B cell (primary cell): ENCODE data around the gene TECRL. TPM values are rescaled to one million over a fixed set of nuclear protein-coding genes. Genes with fewer than 3 reads are reported as not detected.

Source experiments
- ATAC-seq: fragments of 200-7000 bp; cut with Tn5 transposase; one replicate; pipeline ENCODE4 v1.10.0; 2021; ENCODE audit warnings: low read depth, mild to moderate bottlenecking, moderate number of reproducible peaks, moderate library complexity
- CTCF ChIA-PET: fragments of 350-600 bp; sonication (Branson Sonifier 250); formaldehyde crosslinking; loops from one replicate; lab custom pipeline; 2021; ENCODE audit warnings: antibody characterized with exemption, inconsistent platforms; lab: Charles Lee
- POLR2A ChIA-PET: fragments of 350-600 bp; sonication (Branson Sonifier 250); formaldehyde crosslinking; loops from one replicate; lab custom pipeline; 2021; ENCODE audit warnings: antibody characterized with exemption; lab: Charles Lee
- DNase-seq: peaks from one replicate; pipeline ENCODE4 v3.0.0; 2013
- H2AFZ ChIP-seq: 2 replicates; pipeline ENCODE4 v1.6.1; 2012; ENCODE audit warnings: mild to moderate bottlenecking, low read depth, low read length; ENCODE audit not compliant: insufficient read depth, poor library complexity, severe bottlenecking
- H3K27ac ChIP-seq, 2 donors: 1 replicate in 1 of 2; 2 replicates in 1 of 2; pipeline ENCODE4 v1.5.1; 2012 to 2013; ENCODE audit warnings: low read length in 2 of 2, mild to moderate bottlenecking in 2 of 2, moderate library complexity in 1 of 2
- H3K27me3 ChIP-seq, 4 experiments: fragments of 200-600 bp in 1 of 4; sonication (generic) in 1 of 4; replicated peaks in 1 of 4; 1 replicate in 2 of 4; 2 replicates in 2 of 4; pipeline versions ENCODE4 v1.6.1 to v1.7.0; 2013 to 2016; ENCODE audit warnings: low read length in 3 of 4, mild to moderate bottlenecking in 2 of 4, mixed read lengths in 1 of 4, moderate library complexity in 1 of 4; ENCODE audit not compliant: insufficient read depth in 4 of 4, control insufficient read depth in 3 of 4; ENCODE audit errors: control extremely low read depth in 1 of 4
- H3K36me3 ChIP-seq, 2 experiments: replicated peaks in 1 of 2; 1 replicate in 1 of 2; 2 replicates in 1 of 2; pipeline versions ENCODE4 v1.6.1 to v1.7.1; 2013; ENCODE audit warnings: low read length in 1 of 2; ENCODE audit not compliant: insufficient read depth in 2 of 2, control insufficient read depth in 1 of 2; ENCODE audit errors: control extremely low read depth in 1 of 2, extremely low read depth in 1 of 2
- H3K4me1 ChIP-seq, 2 donors: fragments of 200-600 bp in 1 of 2; sonication (generic) in 1 of 2; 1 replicate in 1 of 2; 2 replicates in 1 of 2; pipeline versions ENCODE4 v1.5.1 to v1.6.1; 2013 to 2017; ENCODE audit warnings: low read length in 2 of 2; ENCODE audit not compliant: control insufficient read depth in 2 of 2, insufficient read depth in 2 of 2
- H3K4me2 ChIP-seq: replicated peaks from 2 replicates; pipeline ENCODE3; 2012; ENCODE audit warnings: mild to moderate bottlenecking, low read depth, low read length; ENCODE audit not compliant: poor library complexity, severe bottlenecking
- H3K4me3 ChIP-seq, 5 experiments: fragments of 200-600 bp in 1 of 5; sonication (generic) in 1 of 5; 1 replicate in 3 of 5; 2 replicates in 2 of 5; pipeline versions ENCODE4 v1.5.1 to v1.7.0; 2011 to 2016; ENCODE audit warnings: low read length in 4 of 5, mild to moderate bottlenecking in 4 of 5, low read depth in 2 of 5, control low read depth in 1 of 5, moderate library complexity in 1 of 5; ENCODE audit not compliant: insufficient read depth in 1 of 5; ENCODE audit errors: control extremely low read depth in 1 of 5, extremely low read depth in 1 of 5
- H3K79me2 ChIP-seq: fragments of 200-600 bp; sonication (generic); one replicate; pipeline ENCODE4 v1.6.0; 2016; ENCODE audit warnings: low read length; ENCODE audit not compliant: control insufficient read depth, insufficient read depth
- H3K9ac ChIP-seq: fragments of 200-600 bp; sonication (generic); 2 replicates; pipeline ENCODE4 v1.6.1; 2017; ENCODE audit warnings: mild to moderate bottlenecking, low read length, moderate library complexity
- H3K9me3 ChIP-seq, 3 donors: one replicate each; pipeline versions ENCODE4 v1.6.1 to v1.7.1; 2013; ENCODE audit warnings: low read length in 2 of 3; ENCODE audit not compliant: control insufficient read depth in 2 of 3, insufficient read depth in 1 of 3; ENCODE audit errors: control extremely low read depth in 1 of 3
- H4K20me1 ChIP-seq: 2 replicates; pipeline ENCODE4 v1.6.0; 2012; ENCODE audit warnings: mild to moderate bottlenecking, low read length; ENCODE audit not compliant: insufficient read depth, control insufficient read depth, poor library complexity, severe bottlenecking
- H3K27ac Mint-ChIP-seq: one replicate; pipeline ENCODE4 v1.8.0; 2021; ENCODE audit warnings: mixed read lengths
- H3K27me3 Mint-ChIP-seq: one replicate; pipeline ENCODE4 v1.8.0; 2021; ENCODE audit warnings: mixed read lengths
- H3K4me1 Mint-ChIP-seq: one replicate; pipeline ENCODE4 v1.8.0; 2021; ENCODE audit warnings: mixed read lengths
- H3K4me3 Mint-ChIP-seq: one replicate; pipeline ENCODE4 v1.8.0; 2021; ENCODE audit warnings: mixed read lengths
- H3K9me3 Mint-ChIP-seq: one replicate; pipeline ENCODE4 v1.8.0; 2022; ENCODE audit warnings: mixed read lengths; ENCODE audit not compliant: insufficient read depth
- CTCF ChIP-seq: fragments of 200-600 bp; IDR thresholded peaks from one replicate; pipeline ENCODE4 v1.8.0; 2022; ENCODE audit warnings: antibody characterized with exemption, mild to moderate bottlenecking
- EZH2 ChIP-seq: IDR thresholded peaks from 2 replicates; pipeline ENCODE4 v1.6.1; 2012; ENCODE audit warnings: borderline replicate concordance, low read depth, mild to moderate bottlenecking, moderate library complexity, low read length; ENCODE audit not compliant: insufficient read depth, poor library complexity, severe bottlenecking
- WGBS: methylation state at CpG from one replicate; pipeline ENCODE4 v1.1.5; 2013; ENCODE audit warnings: missing lambda C conversion rate; ENCODE audit not compliant: insufficient coverage; 5-methylcytosine and 5-hydroxymethylcytosine counted together
- intact Hi-C: fragments of 100-400 bp; cut with micrococcal nuclease; formaldehyde crosslinking; loops from one replicate; pipeline ENCODE4 v1.10.0; 2022
- polyA plus RNA-seq: library from polyadenylated mRNA; depleted of rRNA; stranded (reverse); fragments of >200 nt; gene quantifications from 2 replicates; pipeline ENCODE4 v1.2.3, GENCODE V29; 2012
- total RNA-seq, 2 donors: library from RNA; stranded (reverse); fragments of 120-200 nt in 1 of 2; gene quantifications; 1 replicate in 1 of 2; 2 replicates in 1 of 2; pipeline versions ENCODE4 v1.2.3 to v1.2.4, GENCODE V29; 2013 to 2022

TECRL gene
- total and polyA plus RNA-seq, 2 donors (not counting 1 experiment from before 2014, with no cell fraction given): not detected

GRCh38 chr4:64271601-64272081, 137.6 kb downstream of the TECRL start:
- Histone ChIP-seq H4K20me1 (no peaks in the 10 kb centered on the region), H3K27me3 (no peaks in the 10 kb centered on the region), H3K36me3 (no peaks in the 10 kb centered on the region), H3K4me3 (no peak overlapping the region), H3K27ac (no peak overlapping the region), H3K9ac (no peak overlapping the region), H3K4me2 (no peak overlapping the region), H2AFZ (no peak overlapping the region), H3K9me3 (peaks cover 0 to 11% (median 0%) of the 10 kb centered on the region in 3 donors), H3K4me1 (no peaks in the 10 kb centered on the region), H3K79me2 (no peaks in the 10 kb centered on the region)
- WGBS: 84% methylated on average over 7 of the region's 9 CpGs
- Mint-ChIP-seq H3K9me3 (peaks cover 2% of the 10 kb centered on the region), H3K4me3 (no peak overlapping the region), H3K27ac (no peak overlapping the region), H3K4me1 (no peaks in the 10 kb centered on the region), H3K27me3 (no peaks in the 10 kb centered on the region)
- intact Hi-C loops: no loop called here
- CTCF ChIA-PET: no interaction called here
- no peak for ATAC-seq
- TF ChIP-seq CTCF (no peak), EZH2 (no peak)
- DNase-seq: no peak
- POLR2A ChIA-PET: no interaction called here

GRCh38 chr4:64266669-64267068, 142.6 kb downstream of the TECRL start:
- ChIA-PET POLR2A (no interaction called here), CTCF (no interaction called here)
- no peak overlapping the region for H3K27ac Mint-ChIP-seq
- no peak overlapping the region for H3K4me3 Mint-ChIP-seq
- DNase-seq: no peak
- H3K27me3 Mint-ChIP-seq: no peaks in the 10 kb centered on the region
- H2AFZ ChIP-seq: no peak overlapping the region
- TF ChIP-seq EZH2 (no peak), CTCF (no peak)
- no peak overlapping the region for H3K9ac ChIP-seq
- intact Hi-C loops: no loop called here
- H3K4me1 Mint-ChIP-seq: no peaks in the 10 kb centered on the region
- H4K20me1 ChIP-seq: no peaks in the 10 kb centered on the region
- no peaks in the 10 kb centered on the region for H3K36me3 ChIP-seq
- no peak overlapping the region for H3K4me3 ChIP-seq
- no peak for ATAC-seq
- H3K27ac ChIP-seq: no peak overlapping the region
- peaks cover 4% of the 10 kb centered on the region for H3K9me3 Mint-ChIP-seq
- 79% methylated on average over 2 of the region's 2 CpGs for WGBS
- no peaks in the 10 kb centered on the region for H3K4me1 ChIP-seq
- no peak overlapping the region for H3K4me2 ChIP-seq
- H3K9me3 ChIP-seq: peaks cover 0 to 7% (median 0%) of the 10 kb centered on the region in 3 donors
- H3K27me3 ChIP-seq: no peaks in the 10 kb centered on the region
- H3K79me2 ChIP-seq: no peaks in the 10 kb centered on the region
